ENCODE results near the gene STAG3.
"Not testable (repeated sequence)": the region's sequence is repeated elsewhere in the genome, so short reads cannot be mapped to it uniquely, and the experiment has no call there.

Gene STAG3

GRCh38 chr7:100174582-100174981 lies 3.1 kb upstream of the STAG3 start:
- no peak for DNase-seq (ENCODE audit: low spot score)

GRCh38 chr7:100175296-100175935 lies 2.3 kb upstream of the STAG3 start:
- DNase-seq (ENCODE audit: low spot score) = no peak

- DNase-seq (ENCODE audit: low spot score) = no peak
These were observed 1.3 kb upstream of the STAG3 start for GRCh38 chr7:100176096-100177044.

- DNase-seq (ENCODE audit: low spot score) = not testable (repeated sequence)
These were observed 2.4 kb downstream of the STAG3 start for GRCh38 chr7:100180084-100180483.

GRCh38 chr7:100182616-100183015 lies 4.9 kb downstream of the STAG3 start:
- not testable (repeated sequence) for DNase-seq (ENCODE audit: low spot score)

- not testable (repeated sequence) for DNase-seq (ENCODE audit: low spot score)
These were observed 5.4 kb downstream of the STAG3 start for GRCh38 chr7:100183090-100183489.

- DNase-seq (ENCODE audit: low spot score) = no peak
These were observed 8.0 kb downstream of the STAG3 start for GRCh38 chr7:100185726-100186125.

- no peak for DNase-seq (ENCODE audit: low spot score)
These were observed 11.3 kb downstream of the STAG3 start for GRCh38 chr7:100189061-100189460.

GRCh38 chr7:100190048-100190711 lies 12.5 kb downstream of the STAG3 start:
- no peak for DNase-seq (ENCODE audit: low spot score)

- DNase-seq (ENCODE audit: low spot score) = no peak
These were observed 14.1 kb downstream of the STAG3 start for GRCh38 chr7:100191775-100192174.

GRCh38 chr7:100192281-100192862 lies 14.7 kb downstream of the STAG3 start:
- not testable (repeated sequence) for DNase-seq (ENCODE audit: low spot score)

GRCh38 chr7:100192969-100193368 lies 15.3 kb downstream of the STAG3 start:
- DNase-seq (ENCODE audit: low spot score) = no peak

GRCh38 chr7:100195222-100195621 lies 17.5 kb downstream of the STAG3 start:
- no peak for DNase-seq (ENCODE audit: low spot score)

GRCh38 chr7:100195901-100196322 lies 18.2 kb downstream of the STAG3 start:
- DNase-seq (ENCODE audit: low spot score) = not testable (repeated sequence)

- no peak for DNase-seq (ENCODE audit: low spot score)
These were observed 20.5 kb downstream of the STAG3 start for GRCh38 chr7:100198266-100198665.

- DNase-seq (ENCODE audit: low spot score) = no peak
These were observed 23.0 kb downstream of the STAG3 start for GRCh38 chr7:100200693-100201092.

- DNase-seq (ENCODE audit: low spot score) = no peak
These were observed 26.7 kb downstream of the STAG3 start for GRCh38 chr7:100204454-100204853.

GRCh38 chr7:100208911-100209408 lies 31.2 kb downstream of the STAG3 start:
- DNase-seq (ENCODE audit: low spot score) = no peak

GRCh38 chr7:100209493-100209892 lies 31.8 kb downstream of the STAG3 start:
- DNase-seq (ENCODE audit: low spot score) = no peak

- no peak for DNase-seq (ENCODE audit: low spot score)
These were observed 33.1 kb downstream of the STAG3 start for GRCh38 chr7:100210805-100211204.

GRCh38 chr7:100211342-100211780 lies 33.6 kb downstream of the STAG3 start:
- DNase-seq (ENCODE audit: low spot score) = no peak

Data from Ammon's horn (tissue), 1 donor.